A375 (cell line): Measurements from ENCODE around the gene TAF11L13. TPM values are rescaled to one million over a fixed set of nuclear protein-coding genes. Genes with fewer than 3 reads are reported as not detected.

Experiments used
- small RNA-seq: library from RNA; depleted of rRNA; stranded (forward); fragments of <200 nt; gene quantifications from one replicate; pipeline ENCODE3, GENCODE V24; 2014
- total RNA-seq: library from RNA; depleted of rRNA; stranded (reverse); fragments of >200 nt; shearing (Covaris generic); gene quantifications from 2 replicates; pipeline ENCODE4 v1.2.3, GENCODE V29; 2014; rRNA removed

The TAF11L13 gene
- 0.50 and 0.91 TPM in 2 replicates for total RNA-seq

DNA sequence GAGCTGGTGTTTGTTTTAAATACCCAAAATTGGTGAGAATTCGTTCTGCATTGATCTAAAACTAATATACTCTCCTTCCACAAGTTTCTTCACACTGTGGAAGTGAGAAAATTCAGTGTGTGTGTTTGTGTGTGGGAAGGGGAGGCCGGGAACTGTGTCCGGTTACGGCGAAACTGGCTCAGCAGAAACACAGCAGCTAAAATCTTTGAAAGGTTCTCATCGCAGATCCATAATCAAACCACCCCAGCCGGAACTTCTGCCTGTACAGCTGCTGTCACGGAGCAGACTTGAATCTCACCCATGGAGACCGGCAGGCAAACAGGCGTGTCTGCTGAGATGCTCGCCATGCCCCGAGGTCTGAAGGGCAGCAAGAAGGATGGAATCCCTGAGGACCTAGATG is at the start of gene TAF11L13:
TSS of gene TAF11L13 (plus strand) at position 301 of the 400 bp plus-strand sequence.

DNA sequence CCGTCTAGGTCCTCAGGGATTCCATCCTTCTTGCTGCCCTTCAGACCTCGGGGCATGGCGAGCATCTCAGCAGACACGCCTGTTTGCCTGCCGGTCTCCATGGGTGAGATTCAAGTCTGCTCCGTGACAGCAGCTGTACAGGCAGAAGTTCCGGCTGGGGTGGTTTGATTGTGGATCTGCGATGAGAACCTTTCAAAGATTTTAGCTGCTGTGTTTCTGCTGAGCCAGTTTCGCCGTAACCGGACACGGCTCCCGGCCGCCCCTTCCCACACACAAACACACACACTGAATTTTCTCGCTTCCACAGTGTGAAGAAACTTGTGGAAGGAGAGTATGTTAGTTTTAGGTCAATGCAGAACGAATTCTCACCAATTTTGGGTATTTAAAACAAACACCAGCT is 46.2 kb upstream of the TAF11L13 start, which contains the start of gene TAF11L7:
TSS of gene TAF11L7 (minus strand) at position 101 of the 400 bp plus-strand sequence.

DNA sequence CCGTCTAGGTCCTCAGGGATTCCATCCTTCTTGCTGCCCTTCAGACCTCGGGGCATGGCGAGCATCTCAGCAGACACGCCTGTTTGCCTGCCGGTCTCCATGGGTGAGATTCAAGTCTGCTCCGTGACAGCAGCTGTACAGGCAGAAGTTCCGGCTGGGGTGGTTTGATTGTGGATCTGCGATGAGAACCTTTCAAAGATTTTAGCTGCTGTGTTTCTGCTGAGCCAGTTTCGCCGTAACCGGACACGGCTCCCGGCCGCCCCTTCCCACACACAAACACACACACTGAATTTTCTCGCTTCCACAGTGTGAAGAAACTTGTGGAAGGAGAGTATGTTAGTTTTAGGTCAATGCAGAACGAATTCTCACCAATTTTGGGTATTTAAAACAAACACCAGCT is 41.0 kb upstream of the TAF11L13 start, which contains the start of gene TAF11L8:
TSS of gene TAF11L8 (minus strand) at position 101 of the 400 bp plus-strand sequence.

DNA sequence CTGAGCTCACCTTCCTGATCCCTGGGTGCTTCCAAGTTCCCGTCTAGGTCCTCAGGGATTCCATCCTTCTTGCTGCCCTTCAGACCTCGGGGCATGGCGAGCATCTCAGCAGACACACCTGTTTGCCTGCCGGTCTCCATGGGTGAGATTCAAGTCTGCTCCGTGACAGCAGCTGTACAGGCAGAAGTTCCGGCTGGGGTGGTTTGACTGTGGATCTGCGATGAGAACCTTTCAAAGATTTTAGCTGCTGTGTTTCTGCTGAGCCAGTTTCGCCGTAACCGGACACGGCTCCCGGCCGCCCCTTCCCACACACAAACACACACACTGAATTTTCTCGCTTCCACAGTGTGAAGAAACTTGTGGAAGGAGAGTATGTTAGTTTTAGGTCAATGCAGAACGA is 37.6 kb upstream of the TAF11L13 start, which contains the start of gene TAF11L9:
TSS of gene TAF11L9 (minus strand) at position 140 of the 400 bp plus-strand sequence.

DNA sequence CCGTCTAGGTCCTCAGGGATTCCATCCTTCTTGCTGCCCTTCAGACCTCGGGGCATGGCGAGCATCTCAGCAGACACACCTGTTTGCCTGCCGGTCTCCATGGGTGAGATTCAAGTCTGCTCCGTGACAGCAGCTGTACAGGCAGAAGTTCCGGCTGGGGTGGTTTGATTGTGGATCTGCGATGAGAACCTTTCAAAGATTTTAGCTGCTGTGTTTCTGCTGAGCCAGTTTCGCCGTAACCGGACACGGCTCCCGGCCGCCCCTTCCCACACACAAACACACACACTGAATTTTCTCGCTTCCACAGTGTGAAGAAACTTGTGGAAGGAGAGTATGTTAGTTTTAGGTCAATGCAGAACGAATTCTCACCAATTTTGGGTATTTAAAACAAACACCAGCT is 34.2 kb upstream of the TAF11L13 start, which contains the start of gene TAF11L10:
TSS of gene TAF11L10 (minus strand) at position 101 of the 400 bp plus-strand sequence.

DNA sequence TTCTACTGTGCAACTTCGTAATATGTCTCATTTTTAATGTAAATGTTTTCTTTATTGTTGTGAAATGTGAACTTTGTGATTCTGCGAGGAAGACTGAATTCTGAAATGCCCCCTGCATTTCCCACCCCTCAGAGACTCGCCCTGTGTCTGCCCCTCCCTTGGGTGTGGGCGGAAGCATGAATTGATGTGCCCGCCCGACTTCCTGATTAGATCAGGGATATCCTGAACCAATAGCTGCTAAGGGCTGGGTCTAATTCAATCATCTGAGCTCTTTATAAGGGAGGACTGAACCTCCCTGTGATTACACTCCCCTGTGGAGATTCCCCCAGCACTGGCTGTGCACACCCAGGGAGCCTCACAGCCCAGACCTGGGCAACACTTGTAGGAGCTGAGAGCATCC is 28.0 kb upstream of the TAF11L13 start, which contains the start of gene TAF11L11:
TSS of gene TAF11L11 (plus strand) at position 304 of the 400 bp plus-strand sequence.

DNA sequence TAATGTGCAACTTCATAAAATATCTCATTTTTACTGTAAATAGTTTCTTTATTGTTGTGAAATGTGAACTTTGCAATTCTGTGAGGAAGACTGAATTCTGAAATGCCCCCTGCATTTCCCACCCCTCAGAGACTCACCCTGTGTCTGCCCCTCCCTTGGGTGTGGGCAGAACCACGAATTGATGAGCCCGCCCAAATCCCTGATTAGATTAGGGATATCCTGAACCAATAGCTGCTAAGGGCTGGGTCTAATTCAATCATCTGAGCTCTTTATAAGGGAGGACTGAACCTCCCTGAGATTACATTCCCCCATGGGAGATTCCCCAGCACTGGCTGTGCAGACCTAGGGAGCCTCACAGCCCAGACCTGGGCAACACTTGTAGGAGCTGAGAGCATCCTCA is 21.8 kb upstream of the TAF11L13 start, which contains the start of gene TAF11L12:
TSS of gene TAF11L12 (plus strand) at position 301 of the 400 bp plus-strand sequence.

DNA sequence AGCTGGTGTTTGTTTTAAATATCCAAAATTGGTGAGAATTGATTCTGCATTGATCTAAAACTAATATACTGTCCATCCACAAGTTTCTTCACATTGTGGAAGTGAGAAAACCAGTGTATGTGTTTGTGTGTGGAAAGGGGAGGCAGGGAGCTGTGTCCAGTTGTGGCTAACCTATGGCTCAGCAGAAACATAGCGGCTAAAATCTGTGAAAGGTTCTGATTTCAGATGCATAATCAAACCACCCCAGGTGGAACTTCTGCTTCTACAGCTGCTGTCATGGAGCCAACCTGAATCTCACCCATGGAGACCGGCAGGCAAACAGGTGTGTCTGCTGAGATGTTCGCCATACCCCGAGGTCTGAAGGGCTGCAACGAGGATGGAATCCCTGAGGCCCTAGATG is 2.3 kb downstream of the TAF11L13 start, which contains the start of gene TAF11L14:
TSS of gene TAF11L14 (plus strand) at position 301 of the 400 bp plus-strand sequence.

Small RNAs within 50 kb of the gene (small RNA-seq; reads per million reads assigned to genes)
- gene AC233724.1 (not detected), gene AC233724.12 (not detected), gene AC233724.2 (not detected), gene AC233724.3 (not detected), gene AC233724.4 (not detected), gene AC233724.6 (not detected), gene AC233724.7 (not detected)

Other genes starting within 250 kb of the TAF11L13 start
- gene TAF11L2, start 133.9 kb upstream of the TAF11L13 start, total RNA-seq: not detected in 2 replicates
- not detected in 2 replicates for gene TAF11L3, start 113.7 kb upstream of the TAF11L13 start, total RNA-seq
- gene TAF11L4, start 110.3 kb upstream of the TAF11L13 start, total RNA-seq: not detected in 2 replicates
- gene TAF11L5, start 106.9 kb upstream of the TAF11L13 start, total RNA-seq: not detected in 2 replicates
- gene TAF11L6, start 103.4 kb upstream of the TAF11L13 start, total RNA-seq: not detected in 2 replicates
- not detected in 2 replicates for gene TAF11L7, start 46.3 kb upstream of the TAF11L13 start, total RNA-seq
- not detected in 2 replicates for gene TAF11L8, start 41.1 kb upstream of the TAF11L13 start, total RNA-seq
- not detected in 2 replicates for gene TAF11L9, start 37.7 kb upstream of the TAF11L13 start, total RNA-seq
- gene TAF11L10, start 34.3 kb upstream of the TAF11L13 start, total RNA-seq: not detected in 2 replicates
- not detected in 2 replicates for gene TAF11L11, start 27.9 kb upstream of the TAF11L13 start, total RNA-seq
- gene TAF11L12, start 21.7 kb upstream of the TAF11L13 start, total RNA-seq: not detected in 2 replicates
- gene TAF11L14, start 2.4 kb downstream of the TAF11L13 start, total RNA-seq: not detected in 2 replicates